H1 (cell line): Measurements from ENCODE around the gene OBSCN. TPM values are rescaled to one million over a fixed set of nuclear protein-coding genes. Genes with fewer than 3 reads are reported as not detected.
A peak's percentile ranks its signal among the peaks of the same experiment; 100 is the strongest.

Source experiments
- CTCF ChIA-PET: fragments of 300-600 bp; sonication (Branson Sonifier 250); formaldehyde crosslinking; loops from one replicate; lab custom pipeline; 2021; ENCODE audit not compliant: partially characterized antibody; lab: Charles Lee
- POLR2A ChIA-PET: fragments of 300-600 bp; sonication (Branson Sonifier 250); formaldehyde crosslinking; loops from one replicate; lab custom pipeline; 2021; ENCODE audit warnings: inconsistent platforms; ENCODE audit not compliant: partially characterized antibody; lab: Charles Lee
- DNase-seq, 2 experiments: peaks; one replicate each; pipeline versions ENCODE4 v3.0.0 to v3.0.0-alpha.2; 2010 to 2022; ENCODE audit warnings: low spot score in 2 of 2, low read depth in 1 of 2, mixed read lengths in 1 of 2
- FAIRE-seq: peaks from 2 replicates; lab custom pipeline; 2011; peaks lifted over from hg19 to GRCh38; lab: Jason Lieb, UNC
- H2AFZ ChIP-seq: 2 replicates; pipeline ENCODE4 v1.8.1; 2012; ENCODE audit warnings: low read length, inconsistent platforms
- H2AK5ac ChIP-seq: 2 replicates; pipeline ENCODE4 v1.6.1; 2013; ENCODE audit warnings: low read depth, low read length
- H2BK120ac ChIP-seq: replicated peaks from 2 replicates; pipeline ENCODE3; 2013; ENCODE audit warnings: low read depth, low read length, inconsistent platforms
- H2BK12ac ChIP-seq: 2 replicates; pipeline ENCODE4 v1.6.1; 2013; ENCODE audit warnings: low read depth, low read length
- H2BK15ac ChIP-seq: 2 replicates; pipeline ENCODE4 v1.6.1; 2013; ENCODE audit warnings: low read length
- H2BK20ac ChIP-seq: 2 replicates; pipeline ENCODE4 v1.6.1; 2013; ENCODE audit warnings: low read length
- H2BK5ac ChIP-seq: 2 replicates; pipeline ENCODE4 v1.6.1; 2013; ENCODE audit warnings: low read depth, low read length
- H3K14ac ChIP-seq: 2 replicates; pipeline ENCODE4 v1.6.1; 2013; ENCODE audit warnings: inconsistent platforms; ENCODE audit not compliant: insufficient read length
- H3K18ac ChIP-seq: 2 replicates; pipeline ENCODE4 v1.6.1; 2013; ENCODE audit warnings: low read length; ENCODE audit errors: extremely low read depth
- H3K23ac ChIP-seq: 2 replicates; pipeline ENCODE4 v1.6.1; 2013; ENCODE audit warnings: inconsistent platforms; ENCODE audit not compliant: insufficient read length
- H3K23me2 ChIP-seq: 2 replicates; pipeline ENCODE4 v1.6.1; 2013; ENCODE audit warnings: low read depth, low read length
- H3K27ac ChIP-seq: 2 replicates; pipeline ENCODE4 v1.6.1; 2011; ENCODE audit warnings: low read depth, low read length, inconsistent platforms
- H3K27me3 ChIP-seq, 4 experiments: replicated peaks in 1 of 4; 1 replicate in 1 of 4; 2 replicates in 3 of 4; pipeline versions ENCODE4 v1.6.1 to v1.8.1; 2011 to 2013; ENCODE audit warnings: low read length in 3 of 4, mild to moderate bottlenecking in 3 of 4, inconsistent platforms in 2 of 4, mixed read lengths in 2 of 4, moderate library complexity in 1 of 4; ENCODE audit not compliant: control insufficient read depth in 3 of 4, insufficient read depth in 3 of 4; ENCODE audit errors: extremely low read depth in 1 of 4
- H3K36me3 ChIP-seq, 4 experiments: 2 replicates each; pipeline versions ENCODE4 v1.6.1 to v1.8.1; 2011 to 2013; ENCODE audit warnings: mild to moderate bottlenecking in 4 of 4, low read length in 3 of 4, moderate library complexity in 2 of 4, control low read depth in 1 of 4, inconsistent platforms in 1 of 4; ENCODE audit not compliant: insufficient read depth in 4 of 4, control insufficient read depth in 2 of 4
- H3K4ac ChIP-seq: replicated peaks from 2 replicates; pipeline ENCODE3; 2013; ENCODE audit warnings: low read length, low read depth, mixed read lengths, inconsistent platforms; ENCODE audit not compliant: insufficient read length
- H3K4me1 ChIP-seq, 4 experiments: replicated peaks in 1 of 4; 1 replicate in 1 of 4; 2 replicates in 3 of 4; pipeline versions ENCODE4 v1.6.1 to v1.8.1; 2011 to 2013; ENCODE audit warnings: low read length in 3 of 4, inconsistent platforms in 2 of 4, mixed read lengths in 1 of 4; ENCODE audit not compliant: insufficient read depth in 4 of 4, control insufficient read depth in 3 of 4
- H3K4me2 ChIP-seq, 2 experiments: 2 replicates each; pipeline versions ENCODE4 v1.6.1 to v1.8.1; 2011 to 2013; ENCODE audit warnings: low read depth in 2 of 2, low read length in 2 of 2, control low read depth in 1 of 2, inconsistent platforms in 1 of 2, mild to moderate bottlenecking in 1 of 2; ENCODE audit not compliant: insufficient read depth in 1 of 2
- H3K4me3 ChIP-seq, 4 experiments: fragments of 200-600, 300-600 bp in 1 of 4; sonication (generic), shearing (Covaris generic), sonication (Bioruptor Twin) in 1 of 4; 2 replicates each; pipeline versions ENCODE4 v1.5.1 to v1.8.1; 2011 to 2016; ENCODE audit warnings: low read length in 4 of 4, low read depth in 3 of 4, control low read depth in 2 of 4, inconsistent platforms in 2 of 4, mild to moderate bottlenecking in 2 of 4, mixed read lengths in 1 of 4, moderate library complexity in 1 of 4; ENCODE audit not compliant: insufficient read depth in 2 of 4; ENCODE audit errors: extremely low read depth in 1 of 4
- H3K56ac ChIP-seq: replicated peaks from 2 replicates; pipeline ENCODE3; 2013; ENCODE audit warnings: low read depth, mild to moderate bottlenecking, mixed read lengths, low read length, inconsistent platforms; ENCODE audit not compliant: insufficient read length
- H3K79me1 ChIP-seq: 2 replicates; pipeline ENCODE4 v1.6.1; 2013; ENCODE audit warnings: low read depth, low read length, control low read depth
- H3K79me2 ChIP-seq, 2 experiments: 2 replicates each; pipeline versions ENCODE4 v1.6.1 to v1.8.1; 2012 to 2013; ENCODE audit warnings: low read length in 2 of 2, mild to moderate bottlenecking in 2 of 2, inconsistent platforms in 1 of 2; ENCODE audit not compliant: insufficient read depth in 2 of 2, control insufficient read depth in 1 of 2
- H3K9ac ChIP-seq, 4 experiments: replicated peaks in 1 of 4; 1 replicate in 1 of 4; 2 replicates in 3 of 4; pipeline versions ENCODE4 v1.6.1 to v1.8.1; 2011 to 2013; ENCODE audit warnings: low read depth in 3 of 4, low read length in 3 of 4, control low read depth in 2 of 4, mild to moderate bottlenecking in 2 of 4, moderate library complexity in 2 of 4, inconsistent platforms in 1 of 4; ENCODE audit errors: extremely low read depth in 1 of 4
- H3K9me3 ChIP-seq, 2 experiments: 2 replicates each; pipeline versions ENCODE4 v1.6.1 to v1.8.1; 2012 to 2013; ENCODE audit warnings: mild to moderate bottlenecking in 2 of 2, moderate library complexity in 2 of 2, control low read depth in 1 of 2, inconsistent platforms in 1 of 2, low read depth in 1 of 2, low read length in 1 of 2, mixed read lengths in 1 of 2; ENCODE audit not compliant: insufficient read depth in 2 of 2
- H4K20me1 ChIP-seq, 2 experiments: replicated peaks in 1 of 2; 2 replicates each; pipeline versions ENCODE3 to v1.8.1; 2011 to 2013; ENCODE audit warnings: inconsistent platforms in 2 of 2, low read length in 2 of 2, mild to moderate bottlenecking in 1 of 2; ENCODE audit not compliant: insufficient read depth in 2 of 2, control insufficient read depth in 1 of 2
- H4K5ac ChIP-seq: 2 replicates; pipeline ENCODE4 v1.6.1; 2013; ENCODE audit warnings: low read length, low read depth, mixed read lengths, inconsistent platforms; ENCODE audit not compliant: insufficient read length
- H4K8ac ChIP-seq: 2 replicates; pipeline ENCODE4 v1.8.0; 2013; ENCODE audit warnings: mild to moderate bottlenecking, moderate library complexity, low read length, inconsistent platforms; ENCODE audit not compliant: insufficient read depth; ENCODE audit errors: extremely low read depth
- H4K91ac ChIP-seq: replicated peaks from 2 replicates; pipeline ENCODE3; 2013; ENCODE audit warnings: low read length, mixed read lengths, inconsistent platforms; ENCODE audit not compliant: insufficient read length
- NANOG ChIP-seq: IDR thresholded peaks from 2 replicates; pipeline ENCODE4 v1.6.1; 2011; ENCODE audit warnings: low read length, low read depth, mild to moderate bottlenecking, inconsistent platforms; ENCODE audit not compliant: insufficient read depth, poor library complexity, severe bottlenecking
- WGBS, 2 experiments: shearing (Covaris generic) in 1 of 2; methylation state at CpG; one replicate each; pipeline versions ENCODE4 v1.1.6 to v1.1.7; 2013 to 2015; ENCODE audit warnings: low lambda C conversion rate in 2 of 2, mixed read lengths in 2 of 2, inconsistent platforms in 1 of 2, low coverage in 1 of 2, missing lambda C conversion rate in 1 of 2; ENCODE audit not compliant: insufficient replicate concordance in 2 of 2, insufficient coverage in 1 of 2, insufficient read length in 1 of 2; ENCODE audit errors: extremely low coverage in 1 of 2, missing lambda C conversion rate in 1 of 2; 5-methylcytosine and 5-hydroxymethylcytosine counted together
- polyA plus RNA-seq, 7 experiments: library from polyadenylated mRNA; depleted of rRNA in 3 of 7; stranded (reverse) in 5 of 7; unstranded in 2 of 7; fragments of >200 nt in 5 of 7; fragments of 200-250 nt in 2 of 7; gene quantifications; 1 replicate in 5 of 7; 2 replicates in 1 of 7; 4 replicates in 1 of 7; pipeline versions ENCODE4 v1.2.1 to v1.2.3, GENCODE V29; 2011 to 2013; ENCODE audit warnings: missing spikeins in 2 of 7, mixed read lengths in 2 of 7
- total RNA-seq: library from RNA; stranded (reverse); fragmentation: NEBNext Ultra II Directional; extraction: Animal tissue kit (Norgen Biotek cat#: 25700); gene quantifications from 2 replicates; pipeline ENCODE4 v1.2.1, GENCODE V29; 2021
- TF ChIP-seq, protein P1 (sequence below): IDR thresholded peaks from 2 replicates; pipeline ENCODE4 v1.6.1; 2012; ENCODE audit warnings: inconsistent platforms

The OBSCN gene
- total and polyA plus RNA-seq, 2 of the 8 experiments (the other 6 are each of a cell fraction or from before 2014, with no cell fraction given), result 7.5 to 28.4 TPM

DNA sequence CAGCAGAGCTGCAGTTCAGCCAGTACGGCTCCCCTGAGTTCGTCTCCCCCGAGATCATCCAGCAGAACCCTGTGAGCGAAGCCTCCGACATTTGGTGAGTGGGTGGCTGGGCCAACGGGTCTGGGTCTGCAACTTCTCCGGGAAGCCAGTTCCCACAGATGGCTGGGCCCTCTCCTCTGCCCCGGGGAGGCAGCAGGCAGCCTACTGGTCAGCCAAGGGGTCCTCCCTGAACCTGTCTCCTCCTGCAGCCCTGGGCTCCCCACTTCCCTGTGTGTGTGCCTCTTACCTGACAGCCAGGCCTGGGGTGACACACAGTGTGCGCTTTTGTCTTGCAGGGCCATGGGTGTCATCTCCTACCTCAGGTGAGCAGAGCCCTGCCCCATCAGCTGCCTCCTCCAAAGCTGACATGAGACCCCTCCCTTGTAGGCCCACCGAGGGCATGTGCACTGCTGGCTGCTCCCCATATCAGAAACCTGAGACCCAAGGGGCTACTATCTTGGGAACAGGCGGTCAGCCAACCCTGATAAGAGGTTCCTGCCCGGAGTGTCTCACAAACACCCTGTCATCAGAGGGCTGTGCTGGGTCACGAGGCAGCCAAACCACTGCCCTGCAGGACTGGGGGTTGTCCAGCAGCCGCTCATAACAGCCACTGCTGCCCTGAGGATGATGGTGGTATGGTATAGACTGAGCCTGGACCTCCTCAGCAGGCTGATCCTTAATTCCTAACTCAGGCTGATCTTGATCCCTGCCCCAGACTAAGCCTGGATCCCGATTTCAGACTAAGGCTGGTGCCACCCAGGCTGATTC is 161.2 kb downstream of the OBSCN start:
- ChIA-PET CTCF (interaction anchor here (1.2 kb wide), 1 partner anchor 100 kb away, joined by 3 read pairs; no protein-coding TSS in a partner anchor), POLR2A (interaction anchor here (0.6 to 1.6 kb wide), 4 partner anchors 13 to 103 kb away, joined by 3 to 4 read pairs (median 3); a partner anchor contains a TSS)
- Histone ChIP-seq H3K4me1 (peaks cover 0 to 16% (median 5%) of the 10 kb centered on the region in 4 experiments; a peak in 4 of 7 replicates), H3K79me1 (no peaks in the 10 kb centered on the region), H3K18ac (no peak overlapping the region), H2BK5ac (no peak overlapping the region), H2AFZ (no peak overlapping the region), H3K27ac (no peak overlapping the region), H3K9me3 (no peaks in the 10 kb centered on the region), H3K23ac (no peak overlapping the region), H3K9ac (peak overlapping the region in 1 of 4 experiments; percentile 10; a peak in 1 of 7 replicates), H2BK12ac (no peak overlapping the region), H4K91ac (no peak overlapping the region), H3K14ac (no peak overlapping the region), H3K56ac (no peak overlapping the region), H2BK20ac (no peak overlapping the region), H3K79me2 (no peaks in the 10 kb centered on the region), H3K36me3 (no peaks in the 10 kb centered on the region), H3K23me2 (no peaks in the 10 kb centered on the region), H2BK120ac (no peak overlapping the region), H3K4me2 (no peak overlapping the region), H4K5ac (no peak overlapping the region), H3K4ac (no peak overlapping the region), H2AK5ac (no peak overlapping the region), H4K20me1 (peaks cover 0 to 2% of the 10 kb centered on the region in 2 experiments), H3K27me3 (no peaks in the 10 kb centered on the region; a peak in 1 of 7 replicates), H3K4me3 (no peak overlapping the region), H4K8ac (peak overlapping the region; percentile 65; the same call in 1 of the 2 replicates), H2BK15ac (no peak overlapping the region)
- WGBS, 2 experiments, result 92% methylated on average over 14 of the region's 15 CpGs; no CpG with 5 or more reads in 1 of the 2 experiments
- no peak for FAIRE-seq
- no peak for DNase-seq
- no peak for TF ChIP-seq NANOG
- TF ChIP-seq, protein P1, sequence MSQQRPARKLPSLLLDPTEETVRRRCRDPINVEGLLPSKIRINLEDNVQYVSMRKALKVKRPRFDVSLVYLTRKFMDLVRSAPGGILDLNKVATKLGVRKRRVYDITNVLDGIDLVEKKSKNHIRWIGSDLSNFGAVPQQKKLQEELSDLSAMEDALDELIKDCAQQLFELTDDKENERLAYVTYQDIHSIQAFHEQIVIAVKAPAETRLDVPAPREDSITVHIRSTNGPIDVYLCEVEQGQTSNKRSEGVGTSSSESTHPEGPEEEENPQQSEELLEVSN, result no peak
